ENCODE results near the gene RARB. TPM values are rescaled to one million over a fixed set of nuclear protein-coding genes. Genes with fewer than 3 reads are reported as not detected.

Gene RARB
- total RNA-seq, 2 experiments from 2014 or later: not detected

- no peaks in the 10 kb centered on the region for H3K27me3 Mint-ChIP-seq
- H3K4me3 Mint-ChIP-seq: no peak overlapping the region
- no peaks in the 10 kb centered on the region for H3K36me3 Mint-ChIP-seq (ENCODE audit: low read depth)
- DNase-seq: no peak
- H3K27ac Mint-ChIP-seq: no peak overlapping the region
- no peaks in the 10 kb centered on the region for H3K9me3 Mint-ChIP-seq
- POLR2A ChIA-PET: no interaction called here
- CTCF ChIA-PET: no interaction called here
- H3K4me1 Mint-ChIP-seq: no peaks in the 10 kb centered on the region
These were observed 120.8 kb downstream of the RARB start for GRCh38 chr3:25548836-25549235.

- Mint-ChIP-seq H3K27me3 (no peaks in the 10 kb centered on the region), H3K9me3 (no peaks in the 10 kb centered on the region), H3K36me3 (ENCODE audit: low read depth) (no peaks in the 10 kb centered on the region), H3K4me1 (no peaks in the 10 kb centered on the region), H3K27ac (no peak overlapping the region), H3K4me3 (no peak overlapping the region)
- POLR2A ChIA-PET: no interaction called here
- CTCF ChIA-PET: no interaction called here
- no peak for DNase-seq
These were observed 124.2 kb downstream of the RARB start for GRCh38 chr3:25552251-25552650.

- Mint-ChIP-seq H3K9me3 (no peaks in the 10 kb centered on the region), H3K27me3 (no peaks in the 10 kb centered on the region), H3K4me1 (no peaks in the 10 kb centered on the region), H3K4me3 (no peak overlapping the region), H3K27ac (no peak overlapping the region), H3K36me3 (ENCODE audit: low read depth) (no peaks in the 10 kb centered on the region)
- POLR2A ChIA-PET: no interaction called here
- DNase-seq: no peak
- CTCF ChIA-PET: no interaction called here
These were observed 126.3 kb downstream of the RARB start for GRCh38 chr3:25554376-25554775.

GRCh38 chr3:25555695-25556437 is 127.8 kb downstream of the RARB start:
- DNase-seq: no peak
- no peak overlapping the region for H3K27ac Mint-ChIP-seq
- no peaks in the 10 kb centered on the region for H3K4me1 Mint-ChIP-seq
- H3K36me3 Mint-ChIP-seq (ENCODE audit: low read depth): no peaks in the 10 kb centered on the region
- no peaks in the 10 kb centered on the region for H3K9me3 Mint-ChIP-seq
- ChIA-PET CTCF (no interaction called here), POLR2A (no interaction called here)
- H3K27me3 Mint-ChIP-seq: no peaks in the 10 kb centered on the region
- H3K4me3 Mint-ChIP-seq: no peak overlapping the region

- no peaks in the 10 kb centered on the region for H3K9me3 Mint-ChIP-seq
- H3K27ac Mint-ChIP-seq: no peak overlapping the region
- ChIA-PET POLR2A (no interaction called here), CTCF (no interaction called here)
- H3K4me3 Mint-ChIP-seq: no peak overlapping the region
- no peaks in the 10 kb centered on the region for H3K36me3 Mint-ChIP-seq (ENCODE audit: low read depth)
- H3K27me3 Mint-ChIP-seq: no peaks in the 10 kb centered on the region
- H3K4me1 Mint-ChIP-seq: no peaks in the 10 kb centered on the region
- no peak for DNase-seq
These were observed 128.4 kb downstream of the RARB start for GRCh38 chr3:25556447-25556846.

GRCh38 chr3:25557694-25558093 is 129.6 kb downstream of the RARB start:
- no peak overlapping the region for H3K4me3 Mint-ChIP-seq
- POLR2A ChIA-PET: no interaction called here

GRCh38 chr3:25558121-25558520 is 130.1 kb downstream of the RARB start:
- no peak overlapping the region for H3K4me3 Mint-ChIP-seq
- H3K27ac Mint-ChIP-seq: no peak overlapping the region
- H3K27me3 Mint-ChIP-seq: no peaks in the 10 kb centered on the region

More at GRCh38 chr3:25557694-25558093, 129.6 kb downstream of the RARB start:
- CTCF ChIA-PET: no interaction called here
- DNase-seq: no peak
- H3K27ac Mint-ChIP-seq: no peak overlapping the region
- no peaks in the 10 kb centered on the region for H3K36me3 Mint-ChIP-seq (ENCODE audit: low read depth)
- no peaks in the 10 kb centered on the region for H3K4me1 Mint-ChIP-seq
- H3K9me3 Mint-ChIP-seq: no peaks in the 10 kb centered on the region
- no peaks in the 10 kb centered on the region for H3K27me3 Mint-ChIP-seq

GRCh38 chr3:25558796-25559195 is 130.7 kb downstream of the RARB start:
- H3K4me3 Mint-ChIP-seq: no peak overlapping the region
- DNase-seq: no peak
- ChIA-PET CTCF (no interaction called here), POLR2A (no interaction called here)
- H3K36me3 Mint-ChIP-seq (ENCODE audit: low read depth): no peaks in the 10 kb centered on the region
- no peaks in the 10 kb centered on the region for H3K4me1 Mint-ChIP-seq
- no peaks in the 10 kb centered on the region for H3K27me3 Mint-ChIP-seq
- H3K9me3 Mint-ChIP-seq: no peaks in the 10 kb centered on the region
- H3K27ac Mint-ChIP-seq: no peak overlapping the region

More at GRCh38 chr3:25558121-25558520, 130.1 kb downstream of the RARB start:
- ChIA-PET CTCF (no interaction called here), POLR2A (no interaction called here)
- Mint-ChIP-seq H3K36me3 (ENCODE audit: low read depth) (no peaks in the 10 kb centered on the region), H3K4me1 (no peaks in the 10 kb centered on the region), H3K9me3 (no peaks in the 10 kb centered on the region)
- no peak for DNase-seq

- ChIA-PET CTCF (no interaction called here), POLR2A (no interaction called here)
- no peak overlapping the region for H3K27ac Mint-ChIP-seq
- no peaks in the 10 kb centered on the region for H3K27me3 Mint-ChIP-seq
- no peaks in the 10 kb centered on the region for H3K36me3 Mint-ChIP-seq (ENCODE audit: low read depth)
- H3K4me1 Mint-ChIP-seq: no peaks in the 10 kb centered on the region
- DNase-seq: no peak
- H3K9me3 Mint-ChIP-seq: no peaks in the 10 kb centered on the region
- H3K4me3 Mint-ChIP-seq: no peak overlapping the region
These were observed 135.5 kb downstream of the RARB start for GRCh38 chr3:25563601-25564000.

- ChIA-PET CTCF (no interaction called here), POLR2A (no interaction called here)
- Mint-ChIP-seq H3K27ac (no peak overlapping the region), H3K36me3 (ENCODE audit: low read depth) (no peaks in the 10 kb centered on the region), H3K9me3 (no peaks in the 10 kb centered on the region), H3K4me3 (no peak overlapping the region), H3K27me3 (no peaks in the 10 kb centered on the region), H3K4me1 (no peaks in the 10 kb centered on the region)
- no peak for DNase-seq
These were observed 136.0 kb downstream of the RARB start for GRCh38 chr3:25564075-25564474.

- no peaks in the 10 kb centered on the region for H3K9me3 Mint-ChIP-seq
- CTCF ChIA-PET: no interaction called here
- no peaks in the 10 kb centered on the region for H3K4me1 Mint-ChIP-seq
- POLR2A ChIA-PET: no interaction called here
- DNase-seq: no peak
- H3K4me3 Mint-ChIP-seq: no peak overlapping the region
- H3K27ac Mint-ChIP-seq: no peak overlapping the region
- H3K27me3 Mint-ChIP-seq: no peaks in the 10 kb centered on the region
- H3K36me3 Mint-ChIP-seq (ENCODE audit: low read depth): no peaks in the 10 kb centered on the region
These were observed 137.7 kb downstream of the RARB start for GRCh38 chr3:25565807-25566206.

- DNase-seq: no peak
- POLR2A ChIA-PET: no interaction called here
- H3K4me1 Mint-ChIP-seq: no peaks in the 10 kb centered on the region
- CTCF ChIA-PET: no interaction called here
- H3K4me3 Mint-ChIP-seq: no peak overlapping the region
- H3K9me3 Mint-ChIP-seq: no peaks in the 10 kb centered on the region
- H3K27ac Mint-ChIP-seq: no peak overlapping the region
- H3K27me3 Mint-ChIP-seq: no peaks in the 10 kb centered on the region
- H3K36me3 Mint-ChIP-seq (ENCODE audit: low read depth): no peaks in the 10 kb centered on the region
These were observed 138.4 kb downstream of the RARB start for GRCh38 chr3:25566358-25566920.

- Mint-ChIP-seq H3K9me3 (no peaks in the 10 kb centered on the region), H3K36me3 (ENCODE audit: low read depth) (no peaks in the 10 kb centered on the region), H3K4me1 (no peaks in the 10 kb centered on the region), H3K27me3 (no peaks in the 10 kb centered on the region), H3K27ac (no peak overlapping the region), H3K4me3 (no peak overlapping the region)
- ChIA-PET POLR2A (no interaction called here), CTCF (no interaction called here)
- DNase-seq: no peak
These were observed 139.3 kb downstream of the RARB start for GRCh38 chr3:25567388-25567787.

GRCh38 chr3:25567806-25568524 is 139.9 kb downstream of the RARB start:
- no peaks in the 10 kb centered on the region for H3K27me3 Mint-ChIP-seq
- no peaks in the 10 kb centered on the region for H3K9me3 Mint-ChIP-seq
- H3K4me1 Mint-ChIP-seq: no peaks in the 10 kb centered on the region
- H3K36me3 Mint-ChIP-seq (ENCODE audit: low read depth): no peaks in the 10 kb centered on the region
- no peak overlapping the region for H3K27ac Mint-ChIP-seq
- ChIA-PET CTCF (no interaction called here), POLR2A (no interaction called here)
- no peak overlapping the region for H3K4me3 Mint-ChIP-seq
- DNase-seq: no peak
